Effector memory CD4-positive, alpha-beta T cell (primary cell): Measurements from ENCODE around the gene TEAD1.
"Not testable (repeated sequence)": the region's sequence is repeated elsewhere in the genome, so short reads cannot be mapped to it uniquely, and the experiment has no call there.

Source experiments
- DNase-seq, 3 donors: peaks; one replicate each; pipeline ENCODE4 v3.0.0-alpha.2; 2020
- H3K27ac ChIP-seq: 2 replicates; pipeline ENCODE4 v1.7.0; 2013; ENCODE audit warnings: mild to moderate bottlenecking, low read length, moderate library complexity; ENCODE audit not compliant: insufficient read depth, poor library complexity, severe bottlenecking
- H3K27me3 ChIP-seq: replicated peaks from 2 replicates; pipeline ENCODE4 v1.7.0; 2013; ENCODE audit warnings: mild to moderate bottlenecking, low read length; ENCODE audit not compliant: insufficient read depth, control insufficient read depth, poor library complexity, severe bottlenecking
- H3K36me3 ChIP-seq: 2 replicates; pipeline ENCODE4 v1.7.0; 2013; ENCODE audit warnings: mild to moderate bottlenecking, low read length, moderate library complexity; ENCODE audit not compliant: control insufficient read depth, insufficient read depth
- H3K4me1 ChIP-seq: 2 replicates; pipeline ENCODE4 v1.7.0; 2013; ENCODE audit warnings: low read length, mild to moderate bottlenecking; ENCODE audit not compliant: control insufficient read depth, insufficient read depth, poor library complexity, severe bottlenecking
- H3K4me3 ChIP-seq: 2 replicates; pipeline ENCODE4 v1.7.0; 2013; ENCODE audit warnings: low read length, low read depth, mild to moderate bottlenecking; ENCODE audit not compliant: insufficient read depth, poor library complexity, severe bottlenecking
- H3K9me3 ChIP-seq: 2 replicates; pipeline ENCODE4 v1.7.0; 2013; ENCODE audit warnings: mild to moderate bottlenecking, low read length, moderate library complexity; ENCODE audit not compliant: control insufficient read depth

TEAD1 gene

DNA sequence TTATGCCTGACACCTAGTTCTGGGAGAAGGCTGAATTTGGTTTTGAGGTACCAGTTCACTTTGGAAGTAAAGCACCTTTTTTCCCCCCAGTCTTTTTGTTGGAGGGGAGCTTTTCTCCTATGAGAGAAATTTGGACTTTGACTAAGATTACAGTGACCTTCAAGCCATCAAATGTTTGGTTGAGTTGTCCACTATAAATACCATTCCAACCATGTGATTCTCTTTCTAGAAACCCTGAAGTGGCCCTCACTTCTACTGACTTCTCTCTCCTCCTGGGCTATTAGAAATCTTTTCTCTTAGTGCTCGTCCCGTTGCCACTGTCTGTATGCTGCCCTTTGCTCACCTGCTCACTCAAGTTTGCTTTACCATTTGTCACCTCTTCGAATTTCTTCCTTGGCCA, 82.6 kb downstream of the TEAD1 start:
- no peak overlapping the region for H3K4me3 ChIP-seq
- no peaks in the 10 kb centered on the region for H3K27me3 ChIP-seq

DNA sequence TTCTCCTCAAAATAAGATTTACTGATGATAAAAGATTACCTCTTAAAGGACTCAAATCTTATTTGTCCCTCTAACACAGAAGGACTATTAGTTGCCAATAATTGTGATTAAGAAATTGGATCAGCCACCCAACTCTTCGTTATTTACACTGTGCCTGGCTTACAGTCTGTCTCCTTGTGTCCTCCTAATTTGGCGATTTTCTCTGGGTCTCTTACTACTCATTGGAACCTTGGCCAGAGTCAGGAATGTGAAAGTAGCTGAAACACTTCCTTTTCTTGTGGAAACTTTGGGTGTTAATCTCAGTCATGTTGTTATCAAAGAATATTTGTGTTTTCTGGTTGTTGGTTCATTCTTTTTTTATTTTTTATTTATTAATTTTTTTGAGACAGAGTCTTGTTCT, 83.2 kb downstream of the TEAD1 start:
- H3K4me1 ChIP-seq: no peaks in the 10 kb centered on the region
- DNase-seq: no peak

More for the DNA sequence above, 82.6 kb downstream of the TEAD1 start:
- no peak for DNase-seq
- Histone ChIP-seq H3K4me1 (no peaks in the 10 kb centered on the region), H3K27ac (no peak overlapping the region), H3K36me3 (no peaks in the 10 kb centered on the region), H3K9me3 (no peaks in the 10 kb centered on the region)

DNA sequence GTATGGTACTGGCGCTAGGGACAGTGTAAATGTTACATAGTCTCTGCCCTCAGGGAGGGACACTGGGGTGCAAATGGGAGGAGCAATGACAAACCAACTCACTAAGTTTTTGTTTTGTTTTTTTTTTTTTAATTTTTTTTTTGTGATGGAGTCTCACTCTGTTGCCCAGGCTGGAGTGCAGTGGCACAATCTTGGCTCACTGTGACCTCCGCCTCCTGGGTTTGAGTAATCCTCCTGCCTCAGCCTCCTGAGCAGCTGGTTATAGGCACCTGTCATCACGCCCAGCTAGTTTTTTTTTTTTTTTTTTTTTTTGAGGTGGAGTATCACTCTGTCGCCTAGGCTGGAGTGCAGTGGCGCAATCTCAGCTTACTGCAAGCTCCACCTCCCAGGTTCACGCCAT, 83.9 kb downstream of the TEAD1 start:
- H3K27ac ChIP-seq, DNase-seq, H3K36me3 ChIP-seq, H3K9me3 ChIP-seq, H3K4me3 ChIP-seq, H3K27me3 ChIP-seq, H3K4me1 ChIP-seq: not testable (repeated sequence)

More for the DNA sequence above, 83.2 kb downstream of the TEAD1 start:
- H3K27me3 ChIP-seq: no peaks in the 10 kb centered on the region
- no peaks in the 10 kb centered on the region for H3K9me3 ChIP-seq
- no peak overlapping the region for H3K27ac ChIP-seq
- H3K36me3 ChIP-seq: no peaks in the 10 kb centered on the region
- H3K4me3 ChIP-seq: no peak overlapping the region

DNA sequence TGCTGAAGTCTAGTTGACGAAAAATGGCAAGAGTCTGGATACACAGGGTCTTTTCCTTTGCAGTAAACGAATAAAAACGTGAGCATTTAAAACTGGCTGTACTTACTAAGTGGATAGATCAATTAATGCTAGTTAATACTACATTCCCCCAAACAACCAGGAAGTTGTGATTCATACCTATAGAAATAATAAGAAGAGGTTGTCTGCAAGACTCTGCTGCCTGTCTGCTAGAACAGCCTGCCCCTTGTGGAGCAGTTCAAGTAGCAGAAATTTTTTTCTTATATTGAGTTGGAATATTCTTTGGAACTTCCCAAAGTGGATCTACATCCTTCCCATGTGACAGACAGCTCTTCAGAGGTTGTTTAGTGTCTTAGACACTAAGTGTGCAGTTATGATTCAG, 86.8 kb downstream of the TEAD1 start:
- Histone ChIP-seq H3K9me3 (no peaks in the 10 kb centered on the region), H3K27ac (no peak overlapping the region), H3K27me3 (no peaks in the 10 kb centered on the region), H3K4me3 (no peak overlapping the region), H3K4me1 (no peaks in the 10 kb centered on the region), H3K36me3 (no peaks in the 10 kb centered on the region)
- DNase-seq: no peak

DNA sequence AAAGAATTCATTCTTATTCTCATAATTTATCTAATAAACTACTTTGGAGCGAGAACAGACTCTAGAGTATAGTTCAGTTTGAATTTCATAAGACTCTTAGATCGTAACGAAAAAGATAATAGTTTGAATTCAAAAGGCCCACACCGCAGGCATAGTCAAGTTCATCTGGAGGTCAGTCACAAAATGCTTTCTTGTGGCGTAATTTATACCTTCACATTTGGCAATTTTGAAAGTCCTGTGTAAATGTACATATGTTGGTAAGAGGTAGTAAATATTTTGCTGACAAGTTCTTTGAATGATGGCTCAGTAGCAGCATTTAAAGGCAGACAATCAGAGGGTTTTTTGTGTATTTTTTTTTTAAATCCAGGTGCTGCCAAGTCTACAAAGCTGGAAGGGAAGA, 88.1 kb downstream of the TEAD1 start:
- H3K27ac ChIP-seq: no peak overlapping the region
- DNase-seq: no peak
- no peak overlapping the region for H3K4me3 ChIP-seq
- H3K9me3 ChIP-seq: no peaks in the 10 kb centered on the region
- no peaks in the 10 kb centered on the region for H3K4me1 ChIP-seq
- no peaks in the 10 kb centered on the region for H3K36me3 ChIP-seq
- no peaks in the 10 kb centered on the region for H3K27me3 ChIP-seq

DNA sequence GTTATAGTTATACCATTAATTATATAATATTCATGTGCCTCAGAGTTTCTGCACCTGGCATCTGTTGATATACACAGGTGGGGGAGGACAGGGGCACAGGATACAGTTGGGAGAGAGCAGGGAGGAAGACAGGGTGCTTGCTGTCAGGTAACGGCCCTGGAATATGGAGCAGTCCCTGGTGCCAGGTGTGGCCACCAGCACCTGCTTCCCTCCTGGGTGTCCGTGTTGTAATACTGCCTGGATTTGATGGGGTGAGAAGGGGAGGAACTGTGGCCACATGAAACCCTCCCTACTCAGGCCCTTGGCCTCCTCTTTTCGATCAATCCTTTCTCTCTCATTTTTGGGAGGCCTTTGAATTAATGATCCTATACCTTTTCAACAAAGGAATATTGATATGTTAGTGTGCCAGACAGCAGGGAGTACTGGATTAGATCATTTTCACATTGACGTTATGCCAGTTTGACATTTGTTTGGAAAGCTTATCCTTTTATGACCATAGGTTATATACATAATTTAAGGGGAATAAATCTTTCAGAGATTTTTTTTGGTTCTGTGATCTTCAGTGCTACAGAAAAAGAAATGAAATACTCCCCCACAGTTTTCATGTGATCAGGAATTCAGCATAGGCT, 88.6 kb downstream of the TEAD1 start:
- Histone ChIP-seq H3K4me1 (no peaks in the 10 kb centered on the region), H3K27ac (no peak overlapping the region), H3K9me3 (no peaks in the 10 kb centered on the region), H3K4me3 (no peak overlapping the region), H3K27me3 (no peaks in the 10 kb centered on the region), H3K36me3 (no peaks in the 10 kb centered on the region)
- no peak for DNase-seq

DNA sequence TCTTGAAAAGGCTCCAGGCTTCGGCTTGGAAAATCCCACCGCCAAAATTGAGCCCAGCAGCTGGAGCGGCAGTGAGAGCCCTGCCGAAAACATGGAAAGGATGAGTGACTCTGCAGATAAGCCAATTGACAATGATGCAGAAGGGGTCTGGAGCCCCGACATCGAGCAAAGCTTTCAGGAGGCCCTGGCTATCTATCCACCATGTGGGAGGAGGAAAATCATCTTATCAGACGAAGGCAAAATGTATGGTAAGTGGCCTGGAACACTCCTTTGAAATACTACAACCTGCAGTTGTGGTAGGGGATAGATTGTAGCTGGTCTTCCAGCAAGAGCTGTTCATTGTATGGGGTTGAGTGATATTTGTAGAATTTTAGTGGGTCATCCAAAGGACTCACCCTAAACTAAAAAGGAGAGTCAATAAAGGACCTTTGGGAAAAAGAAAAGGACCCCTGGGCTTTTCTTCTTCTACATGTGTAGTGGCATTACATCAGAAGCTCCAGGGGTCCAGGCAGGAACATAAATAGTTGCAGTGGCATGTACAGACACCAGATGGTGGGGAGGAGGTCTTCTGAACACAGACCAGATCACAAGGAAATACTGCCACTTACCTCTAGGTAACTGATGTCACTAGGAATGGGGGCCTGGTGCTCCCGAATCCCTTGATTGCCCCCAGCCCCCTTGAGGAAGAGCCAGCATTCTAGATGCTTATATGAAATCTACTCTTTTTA, 90.1 kb downstream of the TEAD1 start:
- Histone ChIP-seq H3K27ac (no peak overlapping the region), H3K9me3 (no peaks in the 10 kb centered on the region), H3K4me1 (no peaks in the 10 kb centered on the region), H3K4me3 (no peak overlapping the region), H3K36me3 (no peaks in the 10 kb centered on the region), H3K27me3 (no peaks in the 10 kb centered on the region)
- DNase-seq: no peak

DNA sequence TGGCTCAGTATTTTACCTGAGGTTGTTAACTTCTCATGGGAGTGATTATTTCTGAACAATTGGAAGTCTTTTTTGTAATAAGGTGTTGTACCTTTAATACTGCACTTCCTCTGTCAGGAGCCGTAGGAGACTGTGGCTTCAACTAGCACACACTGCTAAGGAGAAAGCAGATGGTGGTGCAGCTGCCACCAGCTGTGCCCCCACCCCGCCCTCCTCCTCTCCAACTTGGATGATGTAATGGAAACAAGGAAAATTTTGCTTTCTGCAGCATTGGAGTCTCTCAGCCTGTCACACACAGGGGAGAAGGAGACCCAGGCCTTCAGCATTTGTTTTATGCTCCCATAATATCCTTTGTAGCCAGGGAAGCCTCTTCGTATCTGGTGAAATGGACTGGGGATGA, 91.2 kb downstream of the TEAD1 start:
- H3K36me3 ChIP-seq: no peaks in the 10 kb centered on the region
- H3K9me3 ChIP-seq: no peaks in the 10 kb centered on the region
- no peaks in the 10 kb centered on the region for H3K27me3 ChIP-seq
- no peak for DNase-seq
- no peaks in the 10 kb centered on the region for H3K4me1 ChIP-seq
- H3K27ac ChIP-seq: no peak overlapping the region
- H3K4me3 ChIP-seq: no peak overlapping the region

DNA sequence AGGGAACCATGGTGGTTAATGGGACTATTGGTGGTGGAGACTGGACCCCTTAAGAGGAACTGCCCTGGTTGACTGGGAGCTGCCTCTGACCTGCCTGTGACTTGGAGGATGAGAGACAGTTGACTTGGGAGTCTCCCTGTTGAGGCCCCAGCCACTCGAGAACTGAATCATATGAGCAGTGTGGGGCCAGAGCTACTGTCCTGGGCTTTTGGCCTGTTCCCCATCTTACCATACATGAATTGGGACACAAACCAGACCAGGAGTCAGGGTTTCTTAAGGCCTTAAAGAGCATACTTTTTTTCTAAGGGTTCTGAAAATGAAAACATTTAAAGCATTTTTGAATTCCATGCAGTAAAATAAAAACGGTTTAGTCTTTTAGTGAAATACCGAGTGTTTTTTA, 92.8 kb downstream of the TEAD1 start:
- no peaks in the 10 kb centered on the region for H3K9me3 ChIP-seq
- H3K27me3 ChIP-seq: no peaks in the 10 kb centered on the region
- no peaks in the 10 kb centered on the region for H3K36me3 ChIP-seq
- no peak for DNase-seq
- H3K4me1 ChIP-seq: no peaks in the 10 kb centered on the region
- no peak overlapping the region for H3K4me3 ChIP-seq
- H3K27ac ChIP-seq: no peak overlapping the region

DNA sequence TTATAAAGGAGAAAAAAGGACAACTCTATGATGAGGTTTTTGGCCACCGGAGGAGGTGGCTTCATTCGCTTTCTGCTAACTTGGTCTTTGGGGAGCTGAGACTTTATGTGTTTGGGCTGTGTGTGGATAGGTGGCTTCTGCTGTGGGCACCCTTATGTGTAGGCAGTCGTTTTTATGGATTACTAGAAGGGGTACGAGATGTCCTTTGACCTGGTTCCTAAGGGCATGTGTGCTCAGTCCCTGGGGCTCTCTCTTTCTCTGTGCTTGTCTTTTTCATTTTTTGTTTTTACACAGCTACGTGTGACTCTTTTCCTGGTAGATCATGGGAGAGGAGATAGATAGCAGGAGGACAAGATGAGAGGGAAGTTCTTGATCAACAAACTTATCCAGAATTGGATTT, 93.4 kb downstream of the TEAD1 start:
- no peak overlapping the region for H3K27ac ChIP-seq
- no peaks in the 10 kb centered on the region for H3K4me1 ChIP-seq

More for the DNA sequence above, 93.4 kb downstream of the TEAD1 start:
- no peak for DNase-seq
- H3K36me3 ChIP-seq: no peaks in the 10 kb centered on the region
- no peak overlapping the region for H3K4me3 ChIP-seq
- H3K9me3 ChIP-seq: no peaks in the 10 kb centered on the region
- no peaks in the 10 kb centered on the region for H3K27me3 ChIP-seq
